H1 (cell line): ENCODE measurements around the gene DPM2. TPM values are rescaled to one million over a fixed set of nuclear protein-coding genes. Genes with fewer than 3 reads are reported as not detected.

Experiments used
- CTCF ChIA-PET: fragments of 300-600 bp; sonication (Branson Sonifier 250); formaldehyde crosslinking; loops from one replicate; lab custom pipeline; 2021; ENCODE audit not compliant: partially characterized antibody; lab: Charles Lee
- POLR2A ChIA-PET: fragments of 300-600 bp; sonication (Branson Sonifier 250); formaldehyde crosslinking; loops from one replicate; lab custom pipeline; 2021; ENCODE audit warnings: inconsistent platforms; ENCODE audit not compliant: partially characterized antibody; lab: Charles Lee
- DNase-seq, 2 experiments: peaks; one replicate each; pipeline versions ENCODE4 v3.0.0 to v3.0.0-alpha.2; 2010 to 2022; ENCODE audit warnings: low spot score in 2 of 2, low read depth in 1 of 2, mixed read lengths in 1 of 2
- FAIRE-seq: peaks from 2 replicates; lab custom pipeline; 2011; peaks lifted over from hg19 to GRCh38; lab: Jason Lieb, UNC
- H2AFZ ChIP-seq: 2 replicates; pipeline ENCODE4 v1.8.1; 2012; ENCODE audit warnings: low read length, inconsistent platforms
- H2AK5ac ChIP-seq: 2 replicates; pipeline ENCODE4 v1.6.1; 2013; ENCODE audit warnings: low read depth, low read length
- H2BK120ac ChIP-seq: replicated peaks from 2 replicates; pipeline ENCODE3; 2013; ENCODE audit warnings: low read depth, low read length, inconsistent platforms
- H2BK12ac ChIP-seq: 2 replicates; pipeline ENCODE4 v1.6.1; 2013; ENCODE audit warnings: low read depth, low read length
- H2BK15ac ChIP-seq: 2 replicates; pipeline ENCODE4 v1.6.1; 2013; ENCODE audit warnings: low read length
- H2BK20ac ChIP-seq: 2 replicates; pipeline ENCODE4 v1.6.1; 2013; ENCODE audit warnings: low read length
- H2BK5ac ChIP-seq: 2 replicates; pipeline ENCODE4 v1.6.1; 2013; ENCODE audit warnings: low read depth, low read length
- H3K14ac ChIP-seq: 2 replicates; pipeline ENCODE4 v1.6.1; 2013; ENCODE audit warnings: inconsistent platforms; ENCODE audit not compliant: insufficient read length
- H3K18ac ChIP-seq: 2 replicates; pipeline ENCODE4 v1.6.1; 2013; ENCODE audit warnings: low read length; ENCODE audit errors: extremely low read depth
- H3K23ac ChIP-seq: 2 replicates; pipeline ENCODE4 v1.6.1; 2013; ENCODE audit warnings: inconsistent platforms; ENCODE audit not compliant: insufficient read length
- H3K23me2 ChIP-seq: 2 replicates; pipeline ENCODE4 v1.6.1; 2013; ENCODE audit warnings: low read depth, low read length
- H3K27ac ChIP-seq: 2 replicates; pipeline ENCODE4 v1.6.1; 2011; ENCODE audit warnings: low read depth, low read length, inconsistent platforms
- H3K27me3 ChIP-seq, 4 experiments: replicated peaks in 1 of 4; 1 replicate in 1 of 4; 2 replicates in 3 of 4; pipeline versions ENCODE4 v1.6.1 to v1.8.1; 2011 to 2013; ENCODE audit warnings: low read length in 3 of 4, mild to moderate bottlenecking in 3 of 4, inconsistent platforms in 2 of 4, mixed read lengths in 2 of 4, moderate library complexity in 1 of 4; ENCODE audit not compliant: control insufficient read depth in 3 of 4, insufficient read depth in 3 of 4; ENCODE audit errors: extremely low read depth in 1 of 4
- H3K36me3 ChIP-seq, 4 experiments: 2 replicates each; pipeline versions ENCODE4 v1.6.1 to v1.8.1; 2011 to 2013; ENCODE audit warnings: mild to moderate bottlenecking in 4 of 4, low read length in 3 of 4, moderate library complexity in 2 of 4, control low read depth in 1 of 4, inconsistent platforms in 1 of 4; ENCODE audit not compliant: insufficient read depth in 4 of 4, control insufficient read depth in 2 of 4
- H3K4ac ChIP-seq: replicated peaks from 2 replicates; pipeline ENCODE3; 2013; ENCODE audit warnings: low read length, low read depth, mixed read lengths, inconsistent platforms; ENCODE audit not compliant: insufficient read length
- H3K4me1 ChIP-seq, 4 experiments: replicated peaks in 1 of 4; 1 replicate in 1 of 4; 2 replicates in 3 of 4; pipeline versions ENCODE4 v1.6.1 to v1.8.1; 2011 to 2013; ENCODE audit warnings: low read length in 3 of 4, inconsistent platforms in 2 of 4, mixed read lengths in 1 of 4; ENCODE audit not compliant: insufficient read depth in 4 of 4, control insufficient read depth in 3 of 4
- H3K4me2 ChIP-seq, 2 experiments: 2 replicates each; pipeline versions ENCODE4 v1.6.1 to v1.8.1; 2011 to 2013; ENCODE audit warnings: low read depth in 2 of 2, low read length in 2 of 2, control low read depth in 1 of 2, inconsistent platforms in 1 of 2, mild to moderate bottlenecking in 1 of 2; ENCODE audit not compliant: insufficient read depth in 1 of 2
- H3K4me3 ChIP-seq, 4 experiments: fragments of 200-600, 300-600 bp in 1 of 4; sonication (generic), shearing (Covaris generic), sonication (Bioruptor Twin) in 1 of 4; 2 replicates each; pipeline versions ENCODE4 v1.5.1 to v1.8.1; 2011 to 2016; ENCODE audit warnings: low read length in 4 of 4, low read depth in 3 of 4, control low read depth in 2 of 4, inconsistent platforms in 2 of 4, mild to moderate bottlenecking in 2 of 4, mixed read lengths in 1 of 4, moderate library complexity in 1 of 4; ENCODE audit not compliant: insufficient read depth in 2 of 4; ENCODE audit errors: extremely low read depth in 1 of 4
- H3K56ac ChIP-seq: replicated peaks from 2 replicates; pipeline ENCODE3; 2013; ENCODE audit warnings: low read depth, mild to moderate bottlenecking, mixed read lengths, low read length, inconsistent platforms; ENCODE audit not compliant: insufficient read length
- H3K79me1 ChIP-seq: 2 replicates; pipeline ENCODE4 v1.6.1; 2013; ENCODE audit warnings: low read depth, low read length, control low read depth
- H3K79me2 ChIP-seq, 2 experiments: 2 replicates each; pipeline versions ENCODE4 v1.6.1 to v1.8.1; 2012 to 2013; ENCODE audit warnings: low read length in 2 of 2, mild to moderate bottlenecking in 2 of 2, inconsistent platforms in 1 of 2; ENCODE audit not compliant: insufficient read depth in 2 of 2, control insufficient read depth in 1 of 2
- H3K9ac ChIP-seq, 4 experiments: replicated peaks in 1 of 4; 1 replicate in 1 of 4; 2 replicates in 3 of 4; pipeline versions ENCODE4 v1.6.1 to v1.8.1; 2011 to 2013; ENCODE audit warnings: low read depth in 3 of 4, low read length in 3 of 4, control low read depth in 2 of 4, mild to moderate bottlenecking in 2 of 4, moderate library complexity in 2 of 4, inconsistent platforms in 1 of 4; ENCODE audit errors: extremely low read depth in 1 of 4
- H3K9me3 ChIP-seq, 2 experiments: 2 replicates each; pipeline versions ENCODE4 v1.6.1 to v1.8.1; 2012 to 2013; ENCODE audit warnings: mild to moderate bottlenecking in 2 of 2, moderate library complexity in 2 of 2, control low read depth in 1 of 2, inconsistent platforms in 1 of 2, low read depth in 1 of 2, low read length in 1 of 2, mixed read lengths in 1 of 2; ENCODE audit not compliant: insufficient read depth in 2 of 2
- H4K20me1 ChIP-seq, 2 experiments: replicated peaks in 1 of 2; 2 replicates each; pipeline versions ENCODE3 to v1.8.1; 2011 to 2013; ENCODE audit warnings: inconsistent platforms in 2 of 2, low read length in 2 of 2, mild to moderate bottlenecking in 1 of 2; ENCODE audit not compliant: insufficient read depth in 2 of 2, control insufficient read depth in 1 of 2
- H4K5ac ChIP-seq: 2 replicates; pipeline ENCODE4 v1.6.1; 2013; ENCODE audit warnings: low read length, low read depth, mixed read lengths, inconsistent platforms; ENCODE audit not compliant: insufficient read length
- H4K8ac ChIP-seq: 2 replicates; pipeline ENCODE4 v1.8.0; 2013; ENCODE audit warnings: mild to moderate bottlenecking, moderate library complexity, low read length, inconsistent platforms; ENCODE audit not compliant: insufficient read depth; ENCODE audit errors: extremely low read depth
- H4K91ac ChIP-seq: replicated peaks from 2 replicates; pipeline ENCODE3; 2013; ENCODE audit warnings: low read length, mixed read lengths, inconsistent platforms; ENCODE audit not compliant: insufficient read length
- CHD7 ChIP-seq: fragments of 300-600 bp; sonication (generic); IDR thresholded peaks from 2 replicates; pipeline ENCODE4 v1.7.1; 2012; ENCODE audit warnings: low read length, moderate library complexity, mild to moderate bottlenecking, inconsistent platforms; ENCODE audit not compliant: insufficient replicate concordance
- WGBS, 2 experiments: shearing (Covaris generic) in 1 of 2; methylation state at CpG; one replicate each; pipeline versions ENCODE4 v1.1.6 to v1.1.7; 2013 to 2015; ENCODE audit warnings: low lambda C conversion rate in 2 of 2, mixed read lengths in 2 of 2, inconsistent platforms in 1 of 2, low coverage in 1 of 2, missing lambda C conversion rate in 1 of 2; ENCODE audit not compliant: insufficient replicate concordance in 2 of 2, insufficient coverage in 1 of 2, insufficient read length in 1 of 2; ENCODE audit errors: extremely low coverage in 1 of 2, missing lambda C conversion rate in 1 of 2; 5-methylcytosine and 5-hydroxymethylcytosine counted together
- polyA plus RNA-seq, 7 experiments: library from polyadenylated mRNA; depleted of rRNA in 3 of 7; stranded (reverse) in 5 of 7; unstranded in 2 of 7; fragments of >200 nt in 5 of 7; fragments of 200-250 nt in 2 of 7; gene quantifications; 1 replicate in 5 of 7; 2 replicates in 1 of 7; 4 replicates in 1 of 7; pipeline versions ENCODE4 v1.2.1 to v1.2.3, GENCODE V29; 2011 to 2013; ENCODE audit warnings: missing spikeins in 2 of 7, mixed read lengths in 2 of 7
- total RNA-seq: library from RNA; stranded (reverse); fragmentation: NEBNext Ultra II Directional; extraction: Animal tissue kit (Norgen Biotek cat#: 25700); gene quantifications from 2 replicates; pipeline ENCODE4 v1.2.1, GENCODE V29; 2021

The DPM2 gene
- total and polyA plus RNA-seq, 2 of the 8 experiments (the other 6 are each of a cell fraction or from before 2014, with no cell fraction given), result 45.4 to 95.4 TPM

GRCh38 chr9:127908660-127908926 lies 29.1 kb downstream of the DPM2 start:
- H3K79me2 ChIP-seq, result no peaks in the 10 kb centered on the region
- H2BK5ac ChIP-seq, result no peak overlapping the region
- H2BK15ac ChIP-seq, result no peak overlapping the region
- POLR2A ChIA-PET, result no interaction called here
- H3K4ac ChIP-seq, result no peak overlapping the region
- H3K18ac ChIP-seq, result no peak overlapping the region
- H3K14ac ChIP-seq, result no peak overlapping the region
- no peak overlapping the region for H4K5ac ChIP-seq
- no peak overlapping the region for H2AFZ ChIP-seq
- FAIRE-seq (no peak), DNase-seq (no peak)
- H2BK12ac ChIP-seq, result no peak overlapping the region
- H2BK120ac ChIP-seq, result no peak overlapping the region
- no peak overlapping the region for H3K23ac ChIP-seq
- CTCF ChIA-PET, result interaction anchor here (1.3 to 2.7 kb wide), 2 partner anchors 9 to 19 kb away, joined by 4 to 14 read pairs; partner anchors contain the start of gene ST6GALNAC4
- H4K91ac ChIP-seq, result no peak overlapping the region
- no peak overlapping the region for H2AK5ac ChIP-seq
- peaks cover 0 to 1% of the 10 kb centered on the region in 2 experiments for H4K20me1 ChIP-seq
- H3K27ac ChIP-seq, result no peak overlapping the region
- WGBS, 2 experiments, result 95% methylated on average over 10 of the region's 10 CpGs; no CpG with 5 or more reads in 1 of the 2 experiments
- H3K56ac ChIP-seq, result no peak overlapping the region
- H3K9ac ChIP-seq, result no peak overlapping the region
- H3K4me1 ChIP-seq, result peaks cover 0 to 17% (median 6%) of the 10 kb centered on the region in 4 experiments; a peak in 6 of 7 replicates
- no peaks in the 10 kb centered on the region for H3K27me3 ChIP-seq
- no peaks in the 10 kb centered on the region for H3K9me3 ChIP-seq
- no peaks in the 10 kb centered on the region for H3K23me2 ChIP-seq
- no peaks in the 10 kb centered on the region for H3K79me1 ChIP-seq
- no peak overlapping the region for H2BK20ac ChIP-seq
- no peak overlapping the region for H4K8ac ChIP-seq
- no peak overlapping the region for H3K4me3 ChIP-seq
- H3K4me2 ChIP-seq, result no peak overlapping the region
- peaks cover 0 to 6% (median 0%) of the 10 kb centered on the region in 4 experiments; a peak in 1 of 8 replicates for H3K36me3 ChIP-seq
- no peak for TF ChIP-seq CHD7
